Adrenal gland (tissue), 5 donors: ENCODE results near the gene CARD19.

Source experiments
- POLR2A ChIP-seq, 2 donors: fragments of 450-650 bp; IDR thresholded peaks; one replicate each; pipeline ENCODE4 v1.6.1; 2017; ENCODE audit warnings: antibody characterized with exemption in 2 of 2, mild to moderate bottlenecking in 2 of 2, moderate library complexity in 1 of 2
- TF ChIP-seq, protein P1 (sequence below), 6 experiments: fragments of 450-650 bp in 4 of 6; fragments of 200-600 bp in 2 of 6; sonication (generic) in 1 of 6; IDR thresholded peaks; 1 replicate in 5 of 6; 2 replicates in 1 of 6; pipeline versions ENCODE4 v1.5.1 to v1.8.0; 2016 to 2021; ENCODE audit warnings: antibody characterized with exemption in 6 of 6, mild to moderate bottlenecking in 2 of 6, moderate library complexity in 1 of 6
- donor health status: DM: no; HTN: no; CAD: no.

GRCh38 chr9:93155716-93156474 is 59.9 kb downstream of the CARD19 start:
- TF ChIP-seq, protein P1, sequence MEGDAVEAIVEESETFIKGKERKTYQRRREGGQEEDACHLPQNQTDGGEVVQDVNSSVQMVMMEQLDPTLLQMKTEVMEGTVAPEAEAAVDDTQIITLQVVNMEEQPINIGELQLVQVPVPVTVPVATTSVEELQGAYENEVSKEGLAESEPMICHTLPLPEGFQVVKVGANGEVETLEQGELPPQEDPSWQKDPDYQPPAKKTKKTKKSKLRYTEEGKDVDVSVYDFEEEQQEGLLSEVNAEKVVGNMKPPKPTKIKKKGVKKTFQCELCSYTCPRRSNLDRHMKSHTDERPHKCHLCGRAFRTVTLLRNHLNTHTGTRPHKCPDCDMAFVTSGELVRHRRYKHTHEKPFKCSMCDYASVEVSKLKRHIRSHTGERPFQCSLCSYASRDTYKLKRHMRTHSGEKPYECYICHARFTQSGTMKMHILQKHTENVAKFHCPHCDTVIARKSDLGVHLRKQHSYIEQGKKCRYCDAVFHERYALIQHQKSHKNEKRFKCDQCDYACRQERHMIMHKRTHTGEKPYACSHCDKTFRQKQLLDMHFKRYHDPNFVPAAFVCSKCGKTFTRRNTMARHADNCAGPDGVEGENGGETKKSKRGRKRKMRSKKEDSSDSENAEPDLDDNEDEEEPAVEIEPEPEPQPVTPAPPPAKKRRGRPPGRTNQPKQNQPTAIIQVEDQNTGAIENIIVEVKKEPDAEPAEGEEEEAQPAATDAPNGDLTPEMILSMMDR (IDR thresholded peaks at IDR 0.05) = no peak
- no peak for TF ChIP-seq POLR2A (IDR thresholded peaks at IDR 0.05)
